ENCODE data around the gene ALMS1.
A peak's percentile ranks its signal among the peaks of the same experiment; 100 is the strongest.
"Not testable (repeated sequence)": the region's sequence is repeated elsewhere in the genome, so short reads cannot be mapped to it uniquely, and the experiment has no call there.

The ALMS1 gene

DNA sequence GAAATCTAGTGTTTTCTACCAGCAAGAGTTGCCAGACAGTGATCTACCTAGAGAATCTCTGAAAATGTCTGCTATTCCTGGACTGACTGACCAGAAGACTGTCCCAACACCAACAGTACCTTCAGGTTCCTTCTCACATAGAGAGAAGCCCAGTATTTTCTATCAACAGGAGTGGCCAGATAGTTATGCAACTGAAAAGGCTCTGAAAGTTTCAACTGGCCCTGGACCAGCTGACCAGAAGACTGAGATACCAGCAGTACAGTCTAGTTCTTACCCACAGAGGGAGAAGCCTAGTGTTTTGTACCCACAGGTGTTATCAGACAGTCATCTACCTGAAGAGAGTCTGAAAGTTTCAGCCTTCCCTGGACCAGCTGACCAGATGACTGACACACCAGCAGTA, 63.8 kb downstream of the ALMS1 start:
- TF ChIP-seq, protein P1, sequence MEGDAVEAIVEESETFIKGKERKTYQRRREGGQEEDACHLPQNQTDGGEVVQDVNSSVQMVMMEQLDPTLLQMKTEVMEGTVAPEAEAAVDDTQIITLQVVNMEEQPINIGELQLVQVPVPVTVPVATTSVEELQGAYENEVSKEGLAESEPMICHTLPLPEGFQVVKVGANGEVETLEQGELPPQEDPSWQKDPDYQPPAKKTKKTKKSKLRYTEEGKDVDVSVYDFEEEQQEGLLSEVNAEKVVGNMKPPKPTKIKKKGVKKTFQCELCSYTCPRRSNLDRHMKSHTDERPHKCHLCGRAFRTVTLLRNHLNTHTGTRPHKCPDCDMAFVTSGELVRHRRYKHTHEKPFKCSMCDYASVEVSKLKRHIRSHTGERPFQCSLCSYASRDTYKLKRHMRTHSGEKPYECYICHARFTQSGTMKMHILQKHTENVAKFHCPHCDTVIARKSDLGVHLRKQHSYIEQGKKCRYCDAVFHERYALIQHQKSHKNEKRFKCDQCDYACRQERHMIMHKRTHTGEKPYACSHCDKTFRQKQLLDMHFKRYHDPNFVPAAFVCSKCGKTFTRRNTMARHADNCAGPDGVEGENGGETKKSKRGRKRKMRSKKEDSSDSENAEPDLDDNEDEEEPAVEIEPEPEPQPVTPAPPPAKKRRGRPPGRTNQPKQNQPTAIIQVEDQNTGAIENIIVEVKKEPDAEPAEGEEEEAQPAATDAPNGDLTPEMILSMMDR (IDR thresholded peaks at IDR 0.05; ENCODE audit: borderline replicate concordance, control extremely low read depth, extremely low read depth, insufficient read depth, missing control alignments): no peak
- in situ Hi-C loops (cut with MboI; ENCODE audit: low sequenced_read_pairs, unreplicated experiment): no loop called here
- no peak for DNase-seq (ENCODE audit: low spot score)

DNA sequence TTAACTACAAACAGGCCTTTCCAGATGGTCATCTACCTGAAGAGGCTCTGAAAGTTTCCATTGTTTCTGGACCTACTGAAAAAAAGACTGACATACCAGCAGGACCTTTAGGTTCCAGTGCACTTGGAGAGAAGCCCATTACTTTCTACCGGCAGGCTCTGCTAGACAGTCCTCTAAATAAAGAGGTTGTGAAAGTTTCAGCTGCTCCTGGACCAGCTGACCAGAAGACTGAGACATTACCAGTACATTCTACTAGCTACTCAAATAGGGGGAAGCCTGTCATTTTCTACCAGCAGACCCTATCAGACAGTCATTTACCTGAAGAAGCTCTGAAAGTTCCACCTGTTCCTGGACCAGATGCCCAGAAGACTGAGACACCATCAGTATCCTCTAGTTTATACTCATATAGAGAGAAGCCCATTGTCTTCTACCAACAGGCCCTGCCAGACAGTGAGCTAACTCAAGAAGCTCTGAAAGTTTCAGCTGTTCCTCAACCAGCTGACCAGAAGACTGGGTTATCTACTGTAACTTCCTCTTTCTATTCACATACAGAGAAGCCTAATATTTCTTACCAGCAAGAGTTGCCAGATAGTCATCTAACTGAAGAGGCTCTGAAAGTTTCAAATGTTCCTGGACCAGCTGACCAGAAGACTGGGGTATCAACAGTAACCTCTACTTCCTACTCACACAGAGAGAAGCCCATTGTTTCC, 65.8 kb downstream of the ALMS1 start:
- in situ Hi-C loops (cut with MboI; ENCODE audit: low sequenced_read_pairs, unreplicated experiment): no loop called here
- DNase-seq (ENCODE audit: low spot score): peak; percentile 34
- TF ChIP-seq, protein P1 (IDR thresholded peaks at IDR 0.05; ENCODE audit: borderline replicate concordance, control extremely low read depth, extremely low read depth, insufficient read depth, missing control alignments): no peak

DNA sequence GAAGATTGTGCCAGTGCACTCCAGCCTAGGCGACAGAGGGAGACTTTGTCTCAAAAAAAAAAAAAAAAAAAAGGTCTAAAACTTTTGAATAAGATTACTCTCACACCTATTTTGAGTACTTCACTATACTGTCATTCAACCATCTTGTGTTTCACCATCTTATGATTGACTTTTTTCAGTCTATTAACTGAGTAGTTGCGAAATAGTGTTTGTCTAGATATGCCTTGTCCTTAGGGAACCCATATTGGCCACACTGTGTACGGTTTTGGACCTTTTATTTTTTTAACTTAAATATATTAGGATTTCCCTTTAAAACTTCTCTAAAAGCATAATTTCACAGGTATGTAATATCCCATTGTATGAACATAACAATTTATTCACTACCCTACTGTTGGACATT, 72.3 kb downstream of the ALMS1 start:
- in situ Hi-C loops (cut with MboI; ENCODE audit: low sequenced_read_pairs, unreplicated experiment): no loop called here
- TF ChIP-seq, protein P1 (IDR thresholded peaks at IDR 0.05; ENCODE audit: borderline replicate concordance, control extremely low read depth, extremely low read depth, insufficient read depth, missing control alignments): no peak
- no peak for DNase-seq (ENCODE audit: low spot score)

DNA sequence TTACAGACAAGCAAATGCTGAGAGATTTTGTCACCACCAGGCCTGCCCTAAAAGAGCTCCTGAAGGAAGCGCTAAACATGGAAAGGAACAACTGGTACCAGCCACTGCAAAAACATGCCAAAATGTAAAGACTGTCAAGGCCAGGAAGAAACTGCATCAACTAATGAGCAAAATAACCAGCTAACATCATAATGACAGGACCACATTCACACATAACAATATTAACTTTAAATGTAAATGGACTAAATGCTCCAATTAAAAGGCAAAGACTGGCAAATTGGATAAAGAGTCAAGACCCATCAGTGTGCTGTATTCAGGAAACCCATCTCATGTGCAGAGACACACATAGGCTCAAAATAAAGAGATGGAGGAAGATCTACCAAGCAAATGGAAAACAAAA, 76.8 kb downstream of the ALMS1 start:
- in situ Hi-C loops (cut with MboI; ENCODE audit: low sequenced_read_pairs, unreplicated experiment); DNase-seq (ENCODE audit: low spot score): not testable (repeated sequence)

DNA sequence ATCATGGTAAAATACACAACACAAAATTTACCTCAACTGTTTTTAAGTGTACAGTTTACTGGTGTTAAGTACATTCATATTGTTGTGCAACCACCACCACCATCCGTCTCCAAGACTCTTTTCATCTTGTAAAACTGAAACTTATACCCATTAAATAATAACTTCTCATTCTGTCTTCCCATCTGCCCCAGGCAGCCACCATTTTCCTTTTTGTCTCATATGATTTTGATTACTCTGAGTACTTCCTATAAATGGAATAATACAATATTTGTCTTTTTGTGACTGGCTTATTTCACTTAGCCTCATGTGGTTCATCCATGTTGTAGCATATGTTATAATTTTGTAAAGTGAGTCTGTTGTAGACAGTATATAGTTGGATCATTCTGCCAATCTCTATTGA, 82.7 kb downstream of the ALMS1 start:
- in situ Hi-C loops (cut with MboI; ENCODE audit: low sequenced_read_pairs, unreplicated experiment): no loop called here
- TF ChIP-seq, protein P1 (IDR thresholded peaks at IDR 0.05; ENCODE audit: borderline replicate concordance, control extremely low read depth, extremely low read depth, insufficient read depth, missing control alignments): no peak
- DNase-seq (ENCODE audit: low spot score): no peak

DNA sequence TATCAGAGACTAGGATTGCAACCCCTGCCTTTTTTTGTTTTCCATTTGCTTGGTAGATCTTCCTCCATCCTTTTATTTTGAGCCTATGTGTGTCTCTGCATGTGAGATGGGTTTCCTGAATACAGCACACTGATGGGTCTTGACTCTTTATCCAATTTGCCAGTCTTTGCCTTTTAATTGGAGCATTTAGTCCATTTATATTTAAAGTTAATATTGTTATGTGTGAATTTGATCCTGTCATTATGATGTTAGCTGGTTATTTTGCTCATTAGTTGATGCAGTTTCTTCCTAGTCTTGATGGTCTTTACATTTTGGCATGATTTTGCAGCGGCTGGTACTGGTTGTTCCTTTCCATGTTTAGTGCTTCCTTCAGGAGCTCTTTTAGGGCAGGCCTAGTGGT, 98.2 kb downstream of the ALMS1 start:
- in situ Hi-C loops (cut with MboI; ENCODE audit: low sequenced_read_pairs, unreplicated experiment); DNase-seq (ENCODE audit: low spot score): not testable (repeated sequence)

DNA sequence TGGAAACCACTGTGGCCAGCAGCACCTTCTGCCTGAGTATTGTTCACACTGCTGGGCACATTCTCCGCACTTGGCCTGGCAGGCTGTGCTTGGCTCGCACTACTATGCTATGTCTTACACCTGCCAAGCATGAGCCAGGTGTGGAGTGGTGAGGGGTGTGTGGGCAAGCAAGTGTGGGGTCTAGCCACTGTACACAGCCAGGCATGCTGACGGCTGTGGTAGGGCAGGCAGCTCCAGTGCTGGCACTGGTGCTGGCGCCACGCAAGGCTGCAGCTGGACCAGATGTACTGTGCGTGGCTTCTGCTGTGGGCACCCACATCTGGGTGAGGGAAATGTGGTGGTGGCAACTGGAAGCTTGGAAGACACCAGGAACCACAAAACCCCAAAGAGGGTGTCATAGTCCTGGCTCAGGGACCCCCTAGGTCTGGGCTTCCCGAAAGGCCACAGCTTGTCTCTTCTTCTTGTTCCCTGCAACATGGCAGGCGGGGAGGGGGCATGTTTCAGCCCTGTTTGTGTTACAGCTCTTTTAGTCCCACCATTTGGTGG, 101.5 kb downstream of the ALMS1 start:
- DNase-seq (ENCODE audit: low spot score): no peak
- in situ Hi-C loops (cut with MboI; ENCODE audit: low sequenced_read_pairs, unreplicated experiment): no loop called here
- TF ChIP-seq, protein P1 (IDR thresholded peaks at IDR 0.05; ENCODE audit: borderline replicate concordance, control extremely low read depth, extremely low read depth, insufficient read depth, missing control alignments): no peak
